ENCODE measurements around the gene EPPIN. TPM values are rescaled to one million over a fixed set of nuclear protein-coding genes. Genes with fewer than 3 reads are reported as not detected.

The EPPIN gene
- total RNA-seq, 1 experiment from 2014 or later: not detected

DNA sequence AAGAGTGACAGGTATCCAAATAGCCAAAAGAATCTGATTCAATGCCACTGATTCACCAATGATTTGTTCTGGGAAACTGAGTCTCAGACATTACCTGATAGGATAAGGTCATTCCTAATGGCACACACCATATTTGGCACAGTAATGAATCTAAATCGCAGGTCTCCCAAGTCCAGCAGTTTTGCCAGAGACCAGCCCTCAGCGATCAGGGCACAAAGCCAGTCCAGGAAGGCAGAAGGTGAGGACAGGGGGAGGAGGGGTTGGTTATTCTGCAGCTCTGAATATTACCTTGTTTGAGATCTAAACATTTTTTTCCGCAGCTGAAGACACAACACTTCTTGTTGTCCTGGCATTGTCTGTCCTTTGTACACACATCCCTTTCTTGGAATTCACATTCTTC lies 1.9 kb downstream of the EPPIN start:
- BruUV-seq (replicated peaks): no TSS peak
- Histone ChIP-seq H3K9me3 (ENCODE audit: control insufficient read depth, insufficient read depth, low read depth, low read length) (no peaks in the 10 kb centered on the region), H3K36me3 (ENCODE audit: control insufficient read depth, insufficient read depth, low read length) (no peaks in the 10 kb centered on the region), H3K27me3 (ENCODE audit: control insufficient read depth, insufficient read depth, low read length) (peaks cover 11% of the 10 kb centered on the region; the same call in 1 of the 2 replicates), H3K27ac (ENCODE audit: low read length) (no peak overlapping the region), H3K4me3 (ENCODE audit: low read depth in 2 of 2, low read length in 2 of 2) (no peak overlapping the region), H3K4me1 (ENCODE audit: control insufficient read depth, insufficient read depth, low read length) (no peaks in the 10 kb centered on the region)
- no peak for ATAC-seq
- in situ Hi-C loops (cut with HindIII; ENCODE audit: low pct_unique_long_range_greater_than_20kb, low sequenced_read_pairs): no loop called here
- POLR2A ChIA-PET: interaction anchor here (0.6 kb wide), 1 partner anchor 224 kb away, joined by 5 read pairs; no protein-coding TSS in a partner anchor
- CTCF ChIA-PET: interaction anchor here (1.1 kb wide), 1 partner anchor 226 kb away, joined by 3 read pairs; no protein-coding TSS in a partner anchor
- TF ChIP-seq CTCF (IDR thresholded peaks at IDR 0.05) (no peak), POLR2AphosphoS5 (IDR thresholded peaks at IDR 0.05; ENCODE audit: low read depth, low read length) (no peak), TCF7L2 (IDR thresholded peaks at IDR 0.05; ENCODE audit: low read depth, low read length) (no peak), SIN3A (IDR thresholded peaks at IDR 0.05; ENCODE audit: borderline replicate concordance, insufficient read depth, low read depth, low read length) (no peak)
- TF ChIP-seq, protein P1, sequence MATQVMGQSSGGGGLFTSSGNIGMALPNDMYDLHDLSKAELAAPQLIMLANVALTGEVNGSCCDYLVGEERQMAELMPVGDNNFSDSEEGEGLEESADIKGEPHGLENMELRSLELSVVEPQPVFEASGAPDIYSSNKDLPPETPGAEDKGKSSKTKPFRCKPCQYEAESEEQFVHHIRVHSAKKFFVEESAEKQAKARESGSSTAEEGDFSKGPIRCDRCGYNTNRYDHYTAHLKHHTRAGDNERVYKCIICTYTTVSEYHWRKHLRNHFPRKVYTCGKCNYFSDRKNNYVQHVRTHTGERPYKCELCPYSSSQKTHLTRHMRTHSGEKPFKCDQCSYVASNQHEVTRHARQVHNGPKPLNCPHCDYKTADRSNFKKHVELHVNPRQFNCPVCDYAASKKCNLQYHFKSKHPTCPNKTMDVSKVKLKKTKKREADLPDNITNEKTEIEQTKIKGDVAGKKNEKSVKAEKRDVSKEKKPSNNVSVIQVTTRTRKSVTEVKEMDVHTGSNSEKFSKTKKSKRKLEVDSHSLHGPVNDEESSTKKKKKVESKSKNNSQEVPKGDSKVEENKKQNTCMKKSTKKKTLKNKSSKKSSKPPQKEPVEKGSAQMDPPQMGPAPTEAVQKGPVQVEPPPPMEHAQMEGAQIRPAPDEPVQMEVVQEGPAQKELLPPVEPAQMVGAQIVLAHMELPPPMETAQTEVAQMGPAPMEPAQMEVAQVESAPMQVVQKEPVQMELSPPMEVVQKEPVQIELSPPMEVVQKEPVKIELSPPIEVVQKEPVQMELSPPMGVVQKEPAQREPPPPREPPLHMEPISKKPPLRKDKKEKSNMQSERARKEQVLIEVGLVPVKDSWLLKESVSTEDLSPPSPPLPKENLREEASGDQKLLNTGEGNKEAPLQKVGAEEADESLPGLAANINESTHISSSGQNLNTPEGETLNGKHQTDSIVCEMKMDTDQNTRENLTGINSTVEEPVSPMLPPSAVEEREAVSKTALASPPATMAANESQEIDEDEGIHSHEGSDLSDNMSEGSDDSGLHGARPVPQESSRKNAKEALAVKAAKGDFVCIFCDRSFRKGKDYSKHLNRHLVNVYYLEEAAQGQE (IDR thresholded peaks at IDR 0.05; ENCODE audit: insufficient read depth in 1 of 2, low read depth in 2 of 2, low read length in 1 of 2): no peak
- DNase-seq (ENCODE audit: low read depth, low spot score): no peak
- intact Hi-C loops (cut with micrococcal nuclease; ENCODE audit: unreplicated experiment): no loop called here

GRCh38 chr20:45539382-45539781 lies 7.8 kb downstream of the EPPIN start, which contains the start of gene WFDC6:
Gene WFDC6, minus strand, starts transcription at chr20:45539482. Its CDS starts 75 bp downstream, at chr20:45539407.
- TF ChIP-seq, protein P1 (IDR thresholded peaks at IDR 0.05; ENCODE audit: insufficient read depth in 1 of 2, low read depth in 2 of 2, low read length in 1 of 2): no peak
- TF ChIP-seq TCF7L2 (IDR thresholded peaks at IDR 0.05; ENCODE audit: low read depth, low read length): no peak
- TF ChIP-seq CTCF (IDR thresholded peaks at IDR 0.05): no peak
- CTCF ChIA-PET: no interaction called here
- ATAC-seq: no peak
- no TSS peak for BruUV-seq (replicated peaks)
- Histone ChIP-seq H3K27ac (ENCODE audit: low read length) (no peak within 1 kb of the TSS), H3K27me3 (ENCODE audit: control insufficient read depth, insufficient read depth, low read length) (peaks cover 9% of the 10 kb centered on the region; the same call in 1 of the 2 replicates), H3K4me3 (ENCODE audit: low read depth in 2 of 2, low read length in 2 of 2) (no peak within 1 kb of the TSS), H3K4me1 (ENCODE audit: control insufficient read depth, insufficient read depth, low read length) (no peaks in the 10 kb centered on the region), H3K9me3 (ENCODE audit: control insufficient read depth, insufficient read depth, low read depth, low read length) (no peaks in the 10 kb centered on the region), H3K36me3 (ENCODE audit: control insufficient read depth, insufficient read depth, low read length) (no peaks in the 10 kb centered on the region)
- intact Hi-C loops (cut with micrococcal nuclease; ENCODE audit: unreplicated experiment) (no loop called here), in situ Hi-C loops (cut with HindIII; ENCODE audit: low pct_unique_long_range_greater_than_20kb, low sequenced_read_pairs) (no loop called here)
- no peak for DNase-seq (ENCODE audit: low read depth, low spot score)
- POLR2A ChIA-PET: interaction anchor here (0.6 kb wide), 1 partner anchor 281 kb away, joined by 6 read pairs; no protein-coding TSS in a partner anchor

All from Panc1 (cell line).